Activated CD8-positive, alpha-beta T cell treated with anti-CD3 and anti-CD28 coated beads for 36 hours (primary cell): ENCODE results near the gene RNF220. TPM values are rescaled to one million over a fixed set of nuclear protein-coding genes. Genes with fewer than 3 reads are reported as not detected.

ENCODE experiments used
- ATAC-seq: fragments of 200-7000 bp; cut with Tn5 transposase; one replicate; pipeline ENCODE4 v1.10.0; 2021; ENCODE audit warnings: mild to moderate bottlenecking, moderate library complexity
- CTCF ChIA-PET: fragments of 350-600 bp; sonication (Branson Sonifier 250); formaldehyde crosslinking; loops from one replicate; lab custom pipeline; 2021; ENCODE audit warnings: antibody characterized with exemption; lab: Charles Lee
- POLR2A ChIA-PET: fragments of 350-600 bp; sonication (Branson Sonifier 250); formaldehyde crosslinking; loops from one replicate; lab custom pipeline; 2021; ENCODE audit warnings: antibody characterized with exemption; lab: Charles Lee
- DNase-seq: peaks from one replicate; pipeline ENCODE4 v3.0.0-alpha.2; 2020
- H3K27ac Mint-ChIP-seq: one replicate; pipeline ENCODE4 v1.8.0; 2021; ENCODE audit warnings: mild to moderate bottlenecking, mixed read lengths
- H3K27me3 Mint-ChIP-seq: one replicate; pipeline ENCODE4 v1.8.0; 2021; ENCODE audit warnings: mixed read lengths
- H3K36me3 Mint-ChIP-seq: one replicate; pipeline ENCODE4 v1.8.0; 2021; ENCODE audit warnings: low read depth, mixed read lengths
- H3K4me1 Mint-ChIP-seq: one replicate; pipeline ENCODE4 v1.8.0; 2021; ENCODE audit warnings: low read depth, mixed read lengths
- H3K4me3 Mint-ChIP-seq: one replicate; pipeline ENCODE4 v1.8.0; 2021; ENCODE audit warnings: mild to moderate bottlenecking, moderate library complexity, mixed read lengths
- H3K9me3 Mint-ChIP-seq: one replicate; pipeline ENCODE4 v1.8.0; 2021; ENCODE audit warnings: mixed read lengths
- intact Hi-C: fragments of 100-400 bp; cut with micrococcal nuclease; formaldehyde crosslinking; loops from one replicate; pipeline ENCODE4 v1.10.0; 2022
- total RNA-seq, 2 experiments: library from RNA; stranded (reverse); gene quantifications; one replicate each; pipeline ENCODE4 v1.2.3, GENCODE V29; 2021
- TF ChIP-seq, protein P1 (sequence below): fragments of 200-600 bp; IDR thresholded peaks from one replicate; pipeline ENCODE4 v1.8.0; 2022; ENCODE audit warnings: antibody characterized with exemption, mild to moderate bottlenecking

Gene RNF220
- total RNA-seq, 2 experiments from 2014 or later = 71.9 to 79.1 TPM

DNA sequence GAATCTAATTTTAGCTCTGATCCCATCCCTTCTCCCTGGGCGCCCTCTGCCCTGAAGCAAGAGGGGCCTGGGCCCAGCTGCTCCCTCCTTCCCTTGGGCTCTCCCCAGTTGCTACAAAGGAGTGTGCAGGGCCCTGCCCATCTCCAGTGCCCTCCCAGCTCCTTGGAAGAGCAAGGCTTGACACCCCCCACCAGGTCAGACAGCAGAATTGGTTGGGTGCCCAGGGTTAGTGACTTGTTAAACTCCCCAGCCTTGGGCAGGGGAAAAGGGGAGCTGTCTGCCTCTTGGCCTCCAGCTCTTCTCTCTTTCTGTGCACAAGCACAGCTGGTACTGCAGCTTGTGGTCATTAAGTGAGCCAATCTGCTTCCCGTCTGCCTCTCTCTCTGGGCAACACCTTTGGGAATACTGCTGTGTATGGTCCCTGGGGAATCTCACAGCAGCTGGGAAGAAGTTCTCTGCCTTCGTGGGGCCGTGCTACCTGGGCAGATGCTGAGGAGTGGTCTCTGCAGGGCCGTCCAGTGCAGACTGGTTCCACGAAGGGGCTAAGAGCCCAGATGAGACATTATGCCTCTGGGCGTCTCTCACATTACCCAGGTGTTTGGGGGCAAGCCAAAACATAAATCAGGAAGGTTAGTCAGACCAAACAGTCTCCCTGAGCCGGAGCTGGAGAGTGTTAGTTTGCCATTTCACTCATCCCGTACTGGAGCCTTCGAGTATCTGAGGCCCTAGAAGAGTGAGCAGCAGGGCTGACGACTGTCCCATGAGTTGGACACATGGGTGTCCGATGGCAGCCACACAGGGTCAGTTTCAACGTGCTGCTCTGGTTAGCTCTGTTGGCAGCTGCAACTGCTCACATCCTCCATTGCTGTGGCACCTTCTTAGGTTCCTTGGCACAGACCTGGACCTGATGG is 231.9 kb downstream of the RNF220 start:
- POLR2A ChIA-PET = interaction anchor here (0.6 to 4.3 kb wide), 4 partner anchors 11 to 712 kb away, joined by 3 to 22 read pairs (median 10); no protein-coding TSS in a partner anchor
- intact Hi-C loops = no loop called here
- Mint-ChIP-seq H3K4me3 (no peak overlapping the region), H3K27me3 (no peaks in the 10 kb centered on the region), H3K27ac (no peak overlapping the region), H3K36me3 (peaks cover 43% of the 10 kb centered on the region), H3K4me1 (peaks cover 31% of the 10 kb centered on the region), H3K9me3 (no peaks in the 10 kb centered on the region)
- no peak for ATAC-seq
- CTCF ChIA-PET = interaction anchor here (16.6 kb wide), 1 partner anchor 14 kb away, joined by 156 read pairs; no protein-coding TSS in a partner anchor
- TF ChIP-seq, protein P1, sequence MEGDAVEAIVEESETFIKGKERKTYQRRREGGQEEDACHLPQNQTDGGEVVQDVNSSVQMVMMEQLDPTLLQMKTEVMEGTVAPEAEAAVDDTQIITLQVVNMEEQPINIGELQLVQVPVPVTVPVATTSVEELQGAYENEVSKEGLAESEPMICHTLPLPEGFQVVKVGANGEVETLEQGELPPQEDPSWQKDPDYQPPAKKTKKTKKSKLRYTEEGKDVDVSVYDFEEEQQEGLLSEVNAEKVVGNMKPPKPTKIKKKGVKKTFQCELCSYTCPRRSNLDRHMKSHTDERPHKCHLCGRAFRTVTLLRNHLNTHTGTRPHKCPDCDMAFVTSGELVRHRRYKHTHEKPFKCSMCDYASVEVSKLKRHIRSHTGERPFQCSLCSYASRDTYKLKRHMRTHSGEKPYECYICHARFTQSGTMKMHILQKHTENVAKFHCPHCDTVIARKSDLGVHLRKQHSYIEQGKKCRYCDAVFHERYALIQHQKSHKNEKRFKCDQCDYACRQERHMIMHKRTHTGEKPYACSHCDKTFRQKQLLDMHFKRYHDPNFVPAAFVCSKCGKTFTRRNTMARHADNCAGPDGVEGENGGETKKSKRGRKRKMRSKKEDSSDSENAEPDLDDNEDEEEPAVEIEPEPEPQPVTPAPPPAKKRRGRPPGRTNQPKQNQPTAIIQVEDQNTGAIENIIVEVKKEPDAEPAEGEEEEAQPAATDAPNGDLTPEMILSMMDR = no peak
- no peak for DNase-seq

- intact Hi-C loops = no loop called here
- Mint-ChIP-seq H3K27me3 (no peaks in the 10 kb centered on the region), H3K9me3 (no peaks in the 10 kb centered on the region), H3K4me3 (no peak overlapping the region), H3K36me3 (peaks cover 43% of the 10 kb centered on the region), H3K27ac (no peak overlapping the region), H3K4me1 (peaks cover 30% of the 10 kb centered on the region)
- TF ChIP-seq, protein P1 = no peak
- ChIA-PET CTCF (interaction anchor here (1.0 to 16.6 kb wide), 2 partner anchors 13 to 18 kb away, joined by 3 to 156 read pairs; no protein-coding TSS in a partner anchor), POLR2A (interaction anchor here (0.6 to 4.3 kb wide), 4 partner anchors 10 to 105 kb away, joined by 3 to 22 read pairs (median 10); no protein-coding TSS in a partner anchor)
- ATAC-seq (no peak), DNase-seq (no peak)
Observed at GRCh38 chr1:44637702-44638411, 232.8 kb downstream of the RNF220 start.

DNA sequence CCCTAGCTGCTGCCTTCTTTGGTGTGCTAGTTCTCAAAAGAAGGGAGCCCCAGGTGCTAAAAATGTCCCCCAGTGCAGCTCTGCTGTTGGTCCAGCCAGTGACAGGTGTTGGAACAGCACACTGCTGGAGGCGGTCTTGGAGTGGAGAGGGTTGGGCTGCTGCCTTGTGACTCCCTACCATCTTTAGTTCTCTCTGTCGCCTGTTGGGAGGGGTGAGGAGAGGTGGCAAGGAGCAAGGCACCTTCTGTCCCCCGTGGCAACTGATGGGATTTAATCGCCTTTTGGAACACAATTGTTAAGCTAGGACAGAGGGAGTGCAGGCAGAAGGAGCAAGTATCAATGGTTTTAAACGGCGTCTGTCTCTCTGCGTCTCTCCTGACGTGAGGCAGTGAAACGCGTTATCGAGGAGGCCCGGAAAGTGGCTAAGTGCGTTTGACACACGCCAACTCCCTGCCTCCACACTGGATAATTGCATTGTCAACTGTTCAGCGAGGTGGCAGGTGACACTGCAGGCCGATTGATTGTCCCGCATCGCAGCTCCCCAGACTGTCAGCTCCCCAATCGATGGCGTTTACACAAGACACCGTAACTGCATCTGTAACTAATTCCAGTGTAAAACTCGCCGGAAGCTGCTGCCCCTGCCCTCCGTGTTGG is 235.3 kb downstream of the RNF220 start:
- intact Hi-C loops = no loop called here
- Mint-ChIP-seq H3K36me3 (peaks cover 37% of the 10 kb centered on the region), H3K4me3 (no peak overlapping the region)

More for the DNA sequence above, 235.3 kb downstream of the RNF220 start:
- CTCF ChIA-PET = interaction anchor here (16.6 kb wide), 1 partner anchor 11 kb away, joined by 156 read pairs; no protein-coding TSS in a partner anchor
- no peak for DNase-seq
- Mint-ChIP-seq H3K27me3 (no peaks in the 10 kb centered on the region), H3K27ac (no peak overlapping the region), H3K9me3 (no peaks in the 10 kb centered on the region), H3K4me1 (peaks cover 7% of the 10 kb centered on the region)
- TF ChIP-seq, protein P1 = no peak
- no peak for ATAC-seq
- POLR2A ChIA-PET = interaction anchor here (0.5 to 6.4 kb wide), 3 partner anchors 9 to 1902 kb away, joined by 3 to 71 read pairs (median 3); no protein-coding TSS in a partner anchor
